Measurements from ENCODE around the gene PRTG.

Gene PRTG

GRCh38 chr15:55665605-55666227 lies 77.2 kb downstream of the PRTG start:
- TF ChIP-seq CTCF (IDR thresholded peaks at IDR 0.05; ENCODE audit: low read depth, low read length, missing control alignments), result no peak
- DNase-seq (ENCODE audit: low read depth), result no peak
- in situ Hi-C loops (cut with HindIII; ENCODE audit: low sequenced_read_pairs), result no loop called here
- H3K4me3 ChIP-seq (ENCODE audit: low read depth, low read length), result no peak overlapping the region

GRCh38 chr15:55661428-55661827 lies 81.5 kb downstream of the PRTG start:
- in situ Hi-C loops (cut with HindIII; ENCODE audit: low sequenced_read_pairs), result no loop called here
- no peak overlapping the region for H3K4me3 ChIP-seq (ENCODE audit: low read depth, low read length)
- DNase-seq (ENCODE audit: low read depth), result peak; percentile 57
- no peak for TF ChIP-seq CTCF (IDR thresholded peaks at IDR 0.05; ENCODE audit: low read depth, low read length, missing control alignments)

GRCh38 chr15:55660153-55660552 lies 82.8 kb downstream of the PRTG start:
- no peak for DNase-seq (ENCODE audit: low read depth)
- in situ Hi-C loops (cut with HindIII; ENCODE audit: low sequenced_read_pairs), result no loop called here
- no peak overlapping the region for H3K4me3 ChIP-seq (ENCODE audit: low read depth, low read length)
- no peak for TF ChIP-seq CTCF (IDR thresholded peaks at IDR 0.05; ENCODE audit: low read depth, low read length, missing control alignments)

GRCh38 chr15:55659481-55659880 lies 83.5 kb downstream of the PRTG start:
- no peak for TF ChIP-seq CTCF (IDR thresholded peaks at IDR 0.05; ENCODE audit: low read depth, low read length, missing control alignments)
- no peak for DNase-seq (ENCODE audit: low read depth)
- in situ Hi-C loops (cut with HindIII; ENCODE audit: low sequenced_read_pairs), result no loop called here
- no peak overlapping the region for H3K4me3 ChIP-seq (ENCODE audit: low read depth, low read length)

- no peak for DNase-seq (ENCODE audit: low read depth)
- H3K4me3 ChIP-seq (ENCODE audit: low read depth, low read length), result no peak overlapping the region
- TF ChIP-seq CTCF (IDR thresholded peaks at IDR 0.05; ENCODE audit: low read depth, low read length, missing control alignments), result no peak
- in situ Hi-C loops (cut with HindIII; ENCODE audit: low sequenced_read_pairs), result no loop called here
Observed at GRCh38 chr15:55658886-55659285, 84.1 kb downstream of the PRTG start.

GRCh38 chr15:55654561-55655031 lies 88.4 kb downstream of the PRTG start:
- no peak for DNase-seq (ENCODE audit: low read depth)
- in situ Hi-C loops (cut with HindIII; ENCODE audit: low sequenced_read_pairs), result no loop called here
- no peak overlapping the region for H3K4me3 ChIP-seq (ENCODE audit: low read depth, low read length)
- no peak for TF ChIP-seq CTCF (IDR thresholded peaks at IDR 0.05; ENCODE audit: low read depth, low read length, missing control alignments)
